ENCODE measurements around the gene LYZL6.

DNA sequence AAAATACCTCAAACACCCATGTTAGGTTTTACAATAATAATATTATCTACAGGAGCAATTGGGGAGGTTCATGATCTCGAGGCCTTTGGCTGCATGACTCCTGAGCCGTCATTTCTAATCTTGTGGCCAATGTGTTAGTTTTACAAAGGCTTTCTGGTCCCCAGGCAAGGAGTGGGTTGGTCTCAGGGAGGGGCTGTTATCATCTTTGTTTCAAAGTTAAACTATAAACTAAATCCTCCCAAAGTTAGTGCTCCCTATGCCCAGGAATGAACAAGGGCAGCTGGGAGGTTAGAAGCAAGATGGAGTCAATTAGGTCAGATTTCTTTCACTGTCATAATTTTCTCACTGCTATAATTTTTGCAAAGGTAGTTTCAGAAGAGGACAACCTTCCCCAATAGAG is 54.3 kb downstream of the LYZL6 start:
- TF ChIP-seq POLR2A (IDR thresholded peaks at IDR 0.05), result no peak
- TF ChIP-seq, protein P1, sequence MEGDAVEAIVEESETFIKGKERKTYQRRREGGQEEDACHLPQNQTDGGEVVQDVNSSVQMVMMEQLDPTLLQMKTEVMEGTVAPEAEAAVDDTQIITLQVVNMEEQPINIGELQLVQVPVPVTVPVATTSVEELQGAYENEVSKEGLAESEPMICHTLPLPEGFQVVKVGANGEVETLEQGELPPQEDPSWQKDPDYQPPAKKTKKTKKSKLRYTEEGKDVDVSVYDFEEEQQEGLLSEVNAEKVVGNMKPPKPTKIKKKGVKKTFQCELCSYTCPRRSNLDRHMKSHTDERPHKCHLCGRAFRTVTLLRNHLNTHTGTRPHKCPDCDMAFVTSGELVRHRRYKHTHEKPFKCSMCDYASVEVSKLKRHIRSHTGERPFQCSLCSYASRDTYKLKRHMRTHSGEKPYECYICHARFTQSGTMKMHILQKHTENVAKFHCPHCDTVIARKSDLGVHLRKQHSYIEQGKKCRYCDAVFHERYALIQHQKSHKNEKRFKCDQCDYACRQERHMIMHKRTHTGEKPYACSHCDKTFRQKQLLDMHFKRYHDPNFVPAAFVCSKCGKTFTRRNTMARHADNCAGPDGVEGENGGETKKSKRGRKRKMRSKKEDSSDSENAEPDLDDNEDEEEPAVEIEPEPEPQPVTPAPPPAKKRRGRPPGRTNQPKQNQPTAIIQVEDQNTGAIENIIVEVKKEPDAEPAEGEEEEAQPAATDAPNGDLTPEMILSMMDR (IDR thresholded peaks at IDR 0.05), result no peak

All from testis (tissue), 2 donors.